Left forelimb (tissue), 1 donor: ENCODE measurements around the gene COL16A1.

Experiments used
- DNase-seq: peaks from one replicate; pipeline ENCODE4 v3.0.0-alpha.2; 2018; ENCODE audit warnings: low spot score

The COL16A1 gene

DNA sequence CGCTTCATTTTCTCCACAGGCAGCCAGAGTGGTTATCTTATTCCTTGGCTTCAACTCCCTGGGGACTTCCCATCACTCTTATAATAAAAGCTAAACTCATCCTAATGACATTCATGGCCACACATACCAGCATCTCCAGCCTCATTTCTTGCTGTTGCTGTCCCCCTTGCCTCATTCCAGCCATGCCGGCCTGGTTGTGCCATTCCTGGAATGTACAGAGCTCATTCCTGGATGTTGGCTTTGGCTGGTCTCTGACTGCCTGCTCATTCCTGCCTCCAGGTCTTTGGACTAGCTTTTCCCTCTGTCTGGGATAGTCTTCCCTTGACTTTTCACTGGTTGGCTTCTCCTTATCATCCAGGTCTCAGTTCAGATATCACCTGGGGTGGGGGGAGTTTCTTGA is 56.7 kb downstream of the COL16A1 start:
- DNase-seq = no peak

DNA sequence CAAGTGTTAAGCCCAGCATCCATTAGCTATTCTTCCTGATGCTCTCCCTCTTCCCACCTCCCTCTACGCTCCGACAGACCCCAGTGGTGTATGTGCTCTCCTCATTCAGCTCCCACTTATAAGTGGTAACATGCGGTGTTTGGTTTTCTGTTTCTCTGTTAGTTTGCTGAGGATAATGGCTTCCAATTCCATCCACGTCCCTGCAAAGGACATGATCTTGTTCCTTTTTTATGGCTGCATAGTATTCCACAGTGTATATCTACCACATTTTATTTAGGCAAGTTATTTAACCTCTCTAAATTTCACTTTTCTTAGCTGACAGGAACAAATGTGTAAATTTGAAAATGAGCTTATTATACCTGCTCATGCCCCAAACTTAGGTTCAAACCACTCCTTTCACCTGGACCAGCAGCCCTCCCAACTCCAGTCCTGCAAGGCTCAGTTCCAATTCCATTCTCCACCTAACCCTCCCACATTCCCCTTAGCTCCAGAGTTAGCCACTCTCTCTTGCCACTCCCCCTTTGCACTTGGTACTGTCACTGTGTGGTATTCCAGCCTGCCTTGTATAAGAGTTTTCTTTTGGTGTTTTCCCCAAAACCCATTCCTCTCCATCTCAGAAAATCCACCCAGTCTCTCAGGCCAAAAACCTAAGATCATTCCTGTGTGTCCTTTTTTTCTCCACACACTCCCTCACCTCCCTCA is 57.4 kb downstream of the COL16A1 start:
- DNase-seq = no peak

DNA sequence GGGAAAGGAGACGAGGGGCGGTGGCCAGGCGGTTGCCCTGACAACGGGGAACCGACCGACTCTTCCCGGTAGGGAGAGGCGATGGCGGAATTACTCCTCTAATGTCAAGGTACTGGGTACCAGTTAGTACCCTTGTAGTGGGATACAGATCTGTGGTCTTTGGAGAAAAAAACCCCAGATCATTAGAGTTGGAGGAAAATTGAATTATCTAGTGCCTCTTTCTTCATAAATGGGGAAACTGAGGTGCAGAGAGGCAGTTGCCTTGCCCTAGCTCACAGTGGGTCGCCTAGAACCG is 58.6 kb downstream of the COL16A1 start:
- no peak for DNase-seq

DNA sequence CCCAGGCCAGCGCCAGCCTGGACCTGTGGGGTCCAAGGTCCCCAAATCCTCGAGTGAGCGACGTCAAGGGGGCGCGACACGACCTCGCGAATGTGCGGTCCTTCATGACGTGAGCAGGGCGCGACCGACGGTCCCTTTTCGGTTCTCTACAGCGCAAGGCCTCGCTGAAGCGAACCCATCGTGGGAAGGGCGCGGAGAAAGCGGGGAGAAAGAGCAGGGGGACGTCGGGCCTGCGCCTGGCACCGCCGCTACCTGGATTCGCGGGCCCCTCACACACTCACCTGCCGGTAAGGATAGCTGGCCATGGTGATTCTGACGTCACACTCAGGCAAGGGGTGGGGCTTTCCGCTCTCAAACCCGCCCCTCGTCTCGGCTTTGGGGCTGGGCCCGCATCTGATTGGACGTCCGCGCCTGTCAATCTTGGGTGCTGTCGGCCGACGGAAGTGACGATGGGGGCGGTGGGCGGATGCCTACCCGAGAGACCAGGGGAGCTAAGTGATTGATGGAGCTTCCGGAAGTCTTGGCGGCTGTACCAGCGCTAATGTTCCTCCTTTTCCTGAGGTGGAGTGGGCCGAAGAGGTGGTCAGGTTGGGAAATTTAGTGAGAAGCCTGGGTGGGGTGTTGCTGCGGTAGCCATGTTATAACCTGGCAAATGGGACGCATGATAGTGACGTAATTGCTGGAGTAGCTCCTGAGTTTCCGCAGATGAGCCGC is 59.1 kb downstream of the COL16A1 start, which contains the start of gene PEF1:
PEF1 (minus strand) TSS at position 317 of the 714 bp plus-strand sequence; CDS start at position 305, 12 bp downstream.
- DNase-seq = peak; percentile 100

DNA sequence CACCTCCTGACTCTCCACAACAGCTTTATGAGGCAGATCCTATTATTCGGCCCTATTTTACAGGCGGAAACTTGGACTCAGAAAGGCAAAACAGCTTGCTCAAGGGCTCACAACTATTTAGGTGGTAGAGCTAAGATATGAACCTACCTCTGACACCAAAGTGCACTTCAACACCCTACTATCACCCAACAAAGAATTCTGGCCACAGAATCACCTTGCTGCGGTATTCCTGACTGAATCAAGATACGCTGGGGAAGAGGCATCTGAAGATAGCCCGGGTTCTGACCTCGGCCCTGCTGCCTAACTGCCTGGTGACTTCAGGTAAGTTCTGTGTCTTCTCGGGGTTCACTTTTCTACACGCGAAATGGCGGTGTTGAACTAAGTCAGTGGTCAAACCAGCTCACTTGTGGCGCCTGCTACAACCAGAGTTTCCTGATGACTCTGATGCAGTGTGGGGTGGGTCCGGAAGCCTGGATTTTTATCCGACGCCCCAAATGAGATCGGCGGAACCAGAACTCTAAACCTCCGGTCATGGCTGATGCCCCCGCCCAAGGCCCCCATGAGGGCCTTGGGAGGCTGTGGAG is 59.7 kb downstream of the COL16A1 start:
- DNase-seq = no peak

DNA sequence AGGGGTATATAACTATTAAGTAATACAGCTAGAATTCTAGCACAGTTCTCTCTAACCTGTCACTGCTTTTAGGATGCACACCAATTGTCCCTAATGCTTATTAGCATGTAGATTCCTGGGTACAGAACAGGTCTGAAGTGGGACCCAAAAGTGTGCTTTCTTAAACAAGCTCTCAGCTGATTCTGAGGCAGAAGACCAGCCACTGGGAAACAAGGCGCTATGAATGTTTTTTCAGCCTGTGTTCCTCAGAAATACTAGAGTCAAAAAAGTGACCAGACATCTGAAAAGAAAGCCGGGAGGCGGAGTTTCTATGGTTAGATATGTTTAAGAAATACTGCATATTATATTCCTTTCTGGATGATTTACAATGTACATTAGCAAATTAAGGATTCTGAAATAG is 60.9 kb downstream of the COL16A1 start:
- no peak for DNase-seq

DNA sequence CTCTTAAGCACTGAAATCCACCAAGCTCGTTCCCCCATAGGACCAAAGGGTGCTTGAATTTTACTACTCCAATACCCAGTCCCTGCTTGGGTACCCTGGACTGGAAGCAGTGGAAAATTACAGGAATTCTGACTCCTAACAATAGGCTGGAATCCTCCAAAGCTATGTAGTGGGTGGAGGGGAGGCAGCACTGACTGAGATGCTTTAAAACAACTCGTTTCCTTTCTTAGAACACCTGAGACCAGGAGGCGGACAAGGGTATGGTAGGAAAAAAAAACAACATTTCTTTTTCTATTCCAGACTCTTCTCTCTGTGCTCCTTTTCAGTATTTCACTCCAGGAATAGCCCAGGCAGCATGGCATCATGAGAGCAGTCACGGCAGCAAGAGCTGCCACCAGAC is 61.5 kb downstream of the COL16A1 start:
- no peak for DNase-seq

DNA sequence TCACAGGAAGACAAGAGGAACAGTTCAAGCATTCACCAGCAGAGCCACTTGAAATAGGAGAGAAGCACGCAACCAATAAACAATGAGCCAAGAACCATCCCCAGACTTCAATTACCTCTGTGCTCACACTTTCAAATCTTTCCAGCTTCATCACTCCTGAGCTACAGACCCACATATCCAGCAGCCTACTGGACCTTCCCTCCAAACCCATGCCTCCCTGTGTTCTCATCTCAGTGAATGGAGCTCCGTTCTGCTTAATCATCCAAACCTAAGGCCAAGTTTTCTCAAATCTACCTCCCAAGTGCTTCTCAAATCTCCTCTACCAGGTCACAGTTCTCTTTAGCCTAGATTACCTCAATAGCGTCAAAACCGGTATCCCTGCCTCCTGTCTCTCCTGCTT is 62.9 kb downstream of the COL16A1 start:
- DNase-seq = no peak

DNA sequence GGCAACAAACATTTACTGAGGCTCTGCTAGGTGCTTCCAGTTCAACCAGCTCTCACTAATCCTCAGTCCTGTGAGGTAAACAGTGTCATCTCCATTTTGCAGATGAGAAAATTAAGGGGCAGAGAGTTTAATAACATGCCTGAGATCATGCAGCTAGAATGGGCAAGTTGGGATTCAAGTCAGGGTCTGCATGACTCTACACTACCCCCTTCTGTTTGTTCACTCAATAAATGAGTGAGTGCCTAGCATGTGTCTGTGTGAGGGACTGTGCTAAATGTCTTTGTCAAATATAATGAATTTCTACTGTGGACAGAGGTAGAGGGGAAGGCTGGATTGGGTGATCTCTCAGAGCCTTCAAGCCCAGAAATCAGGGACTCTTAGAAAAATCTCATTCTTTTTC is 63.6 kb downstream of the COL16A1 start:
- DNase-seq = no peak

DNA sequence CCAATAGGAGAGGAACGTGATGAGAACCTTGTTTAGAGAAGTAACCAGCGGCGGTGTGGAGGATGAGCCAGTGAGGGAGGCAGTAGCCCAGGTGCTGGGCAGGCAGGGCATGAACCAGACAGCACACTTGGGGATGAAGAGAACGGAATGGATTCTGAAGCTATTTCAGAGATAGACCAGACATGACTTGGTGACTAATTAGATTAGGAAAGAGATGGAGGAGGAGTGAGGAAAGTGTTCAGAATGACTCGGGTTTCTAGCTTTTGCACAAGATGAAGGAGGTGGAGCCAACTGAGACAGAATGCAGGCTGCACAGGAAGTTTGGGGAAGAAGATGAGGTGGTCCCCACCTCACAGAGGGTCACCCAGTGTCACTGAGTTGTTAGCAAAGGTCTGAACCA is 64.3 kb downstream of the COL16A1 start:
- DNase-seq = no peak

DNA sequence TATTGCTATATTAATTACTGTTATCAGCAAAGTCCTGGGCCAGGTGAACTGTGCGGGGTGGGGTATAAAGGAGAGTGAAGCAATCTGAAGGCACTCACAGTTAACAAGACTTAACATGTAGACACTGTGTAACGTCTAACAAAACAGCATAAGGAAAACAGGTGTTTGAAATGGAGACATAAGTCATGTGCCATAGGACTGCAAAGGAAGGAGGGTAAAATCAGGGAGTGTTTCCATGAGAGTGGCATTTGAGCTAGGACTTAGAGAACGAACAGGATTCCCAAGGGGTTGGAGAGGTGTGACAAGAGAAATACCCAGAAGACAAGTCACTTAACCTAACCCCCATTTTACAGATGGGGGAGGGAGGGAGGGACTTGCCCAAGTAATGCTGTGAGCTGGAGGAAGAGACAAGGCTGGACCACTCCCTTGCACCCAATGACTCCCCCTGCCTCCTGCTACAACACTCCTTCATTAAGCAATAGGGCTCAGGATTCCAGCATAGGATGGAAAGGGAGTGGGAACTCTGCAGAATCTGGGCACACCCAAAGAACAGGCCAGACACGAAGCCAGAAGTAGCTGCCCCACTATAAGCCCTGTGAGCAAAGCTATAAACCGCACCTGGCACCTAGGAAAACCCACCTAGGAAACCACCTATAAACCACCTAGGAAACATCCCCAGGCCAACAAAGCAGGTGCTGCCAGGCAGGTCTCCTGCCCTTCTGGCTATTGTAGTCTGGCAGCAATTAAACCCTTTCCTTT is 65.7 kb downstream of the COL16A1 start:
- DNase-seq = no peak

DNA sequence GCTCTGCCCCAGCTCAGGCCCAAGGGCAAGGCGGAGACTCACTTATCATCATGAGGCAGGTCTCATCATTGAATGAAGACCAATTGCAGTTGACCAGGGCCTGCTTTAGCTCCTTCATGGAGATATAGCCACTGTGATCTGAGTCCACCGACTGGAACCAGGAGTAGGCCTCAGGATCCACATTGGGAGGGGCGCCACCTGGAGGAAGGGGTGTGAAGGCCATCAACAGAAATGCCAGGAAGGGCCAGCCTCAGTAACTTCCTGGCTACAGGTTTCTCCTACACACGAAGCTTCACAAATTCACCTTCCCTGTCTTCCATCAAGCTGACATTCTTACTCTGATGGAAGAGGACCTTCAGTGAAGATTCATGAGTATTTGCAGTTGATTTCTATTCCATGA is 70.7 kb downstream of the COL16A1 start:
- no peak for DNase-seq

DNA sequence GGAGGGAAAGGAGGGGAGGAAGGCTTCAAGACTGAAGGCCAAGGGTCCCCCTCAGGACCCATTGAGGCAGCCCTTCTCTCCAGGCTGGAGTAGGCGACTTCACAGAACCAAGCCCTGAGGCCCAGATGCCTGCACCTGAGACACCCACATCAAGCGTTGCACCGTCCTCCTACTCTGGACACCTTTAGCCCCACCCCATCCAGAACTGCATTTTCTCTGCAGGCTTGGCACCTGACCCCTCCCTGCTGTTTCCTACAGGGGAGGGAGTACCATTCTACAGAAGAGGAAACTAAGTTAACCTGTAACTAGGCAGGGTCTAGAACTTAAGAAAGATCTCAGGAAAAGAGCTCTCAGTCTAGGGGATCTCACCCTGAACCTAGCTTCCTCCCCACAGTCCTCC is 71.2 kb downstream of the COL16A1 start:
- DNase-seq = no peak

DNA sequence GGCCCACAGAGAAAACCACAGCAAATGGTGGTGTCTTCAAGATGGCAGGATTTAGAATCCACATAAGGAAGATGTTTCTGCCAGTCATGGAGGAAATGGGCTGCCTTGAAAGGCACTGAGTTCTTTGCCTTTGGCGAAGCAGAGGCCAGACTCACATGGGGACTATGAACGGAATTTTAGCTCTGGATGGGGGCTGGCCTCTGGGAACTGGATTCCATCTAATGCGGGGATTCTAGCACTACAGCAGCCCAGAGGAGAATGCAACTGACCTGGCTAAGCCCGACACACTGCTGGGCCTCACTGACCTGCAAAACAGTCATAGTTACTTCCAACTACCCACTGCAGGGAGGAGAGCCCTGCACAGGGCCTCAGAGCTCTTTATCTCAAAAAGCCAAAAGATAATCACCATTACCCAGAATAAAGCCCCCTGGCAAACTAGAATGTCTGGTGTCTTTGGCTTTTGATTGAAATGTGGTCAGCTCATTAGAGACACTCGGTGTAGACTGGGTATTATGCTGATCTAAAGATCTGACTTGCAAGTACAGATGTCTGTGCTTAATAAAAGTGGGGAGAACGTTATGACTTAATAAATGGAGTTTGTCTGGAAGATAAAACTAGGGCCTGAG is 74.8 kb downstream of the COL16A1 start:
- no peak for DNase-seq

DNA sequence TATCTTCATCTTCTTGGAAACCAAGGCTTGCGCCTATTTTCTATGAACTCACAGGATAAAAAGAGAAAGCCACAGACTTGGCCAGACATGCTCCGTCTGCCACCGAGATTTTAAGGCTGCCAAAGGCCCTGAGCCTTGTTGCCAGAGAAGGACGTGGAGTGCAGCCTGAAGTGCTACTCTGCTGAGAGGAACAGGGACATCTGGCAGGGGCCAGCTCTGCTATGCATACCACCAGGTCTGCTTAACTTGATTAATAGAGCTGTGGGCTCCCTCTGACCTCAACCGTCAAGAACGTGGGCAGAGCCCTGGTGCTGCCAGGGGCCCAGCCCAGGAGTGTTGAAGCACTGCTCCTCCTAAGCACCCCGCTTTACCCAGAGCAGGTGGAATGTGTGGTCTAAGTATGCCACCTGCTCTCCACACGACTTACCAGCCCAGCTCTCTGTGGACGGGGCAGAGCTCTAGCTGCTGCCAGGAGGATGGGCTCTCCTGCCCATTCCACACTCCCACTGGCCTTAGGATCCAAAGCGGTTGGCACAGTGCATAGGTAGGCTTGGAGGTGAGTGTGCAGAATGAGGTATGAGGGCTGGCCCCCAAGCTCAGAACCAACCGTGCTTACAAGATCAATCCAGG is 75.8 kb downstream of the COL16A1 start:
- no peak for DNase-seq

DNA sequence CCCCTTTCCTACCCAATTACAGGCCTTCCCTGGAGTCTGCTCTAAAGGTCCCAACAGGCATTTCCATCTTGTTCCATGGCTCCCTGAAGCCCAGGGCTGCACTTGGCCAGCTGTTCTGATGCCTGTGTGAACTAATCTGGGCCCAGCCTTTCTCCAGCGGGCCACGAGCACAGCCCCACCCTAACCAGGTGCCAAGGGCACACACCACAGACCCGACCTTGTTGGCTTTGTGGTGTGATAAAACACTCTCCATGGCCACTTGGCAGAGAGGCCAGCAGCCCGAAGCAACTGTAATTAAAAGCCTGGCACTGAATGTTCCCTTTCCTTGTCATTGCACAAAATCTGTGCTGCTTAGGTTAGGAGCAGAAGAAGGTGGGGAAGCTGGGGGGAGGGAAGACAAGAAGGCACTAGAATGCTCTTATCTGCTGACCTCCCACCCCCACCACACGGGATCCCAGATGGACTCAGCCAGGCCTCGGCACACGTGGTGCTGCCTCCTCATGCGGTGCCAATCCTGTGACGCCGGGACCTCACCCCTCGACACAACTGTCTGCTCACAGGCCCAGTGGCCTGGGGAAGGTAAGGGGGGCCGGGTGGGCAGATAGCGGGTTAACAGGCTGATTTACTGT is 76.4 kb downstream of the COL16A1 start:
- no peak for DNase-seq

DNA sequence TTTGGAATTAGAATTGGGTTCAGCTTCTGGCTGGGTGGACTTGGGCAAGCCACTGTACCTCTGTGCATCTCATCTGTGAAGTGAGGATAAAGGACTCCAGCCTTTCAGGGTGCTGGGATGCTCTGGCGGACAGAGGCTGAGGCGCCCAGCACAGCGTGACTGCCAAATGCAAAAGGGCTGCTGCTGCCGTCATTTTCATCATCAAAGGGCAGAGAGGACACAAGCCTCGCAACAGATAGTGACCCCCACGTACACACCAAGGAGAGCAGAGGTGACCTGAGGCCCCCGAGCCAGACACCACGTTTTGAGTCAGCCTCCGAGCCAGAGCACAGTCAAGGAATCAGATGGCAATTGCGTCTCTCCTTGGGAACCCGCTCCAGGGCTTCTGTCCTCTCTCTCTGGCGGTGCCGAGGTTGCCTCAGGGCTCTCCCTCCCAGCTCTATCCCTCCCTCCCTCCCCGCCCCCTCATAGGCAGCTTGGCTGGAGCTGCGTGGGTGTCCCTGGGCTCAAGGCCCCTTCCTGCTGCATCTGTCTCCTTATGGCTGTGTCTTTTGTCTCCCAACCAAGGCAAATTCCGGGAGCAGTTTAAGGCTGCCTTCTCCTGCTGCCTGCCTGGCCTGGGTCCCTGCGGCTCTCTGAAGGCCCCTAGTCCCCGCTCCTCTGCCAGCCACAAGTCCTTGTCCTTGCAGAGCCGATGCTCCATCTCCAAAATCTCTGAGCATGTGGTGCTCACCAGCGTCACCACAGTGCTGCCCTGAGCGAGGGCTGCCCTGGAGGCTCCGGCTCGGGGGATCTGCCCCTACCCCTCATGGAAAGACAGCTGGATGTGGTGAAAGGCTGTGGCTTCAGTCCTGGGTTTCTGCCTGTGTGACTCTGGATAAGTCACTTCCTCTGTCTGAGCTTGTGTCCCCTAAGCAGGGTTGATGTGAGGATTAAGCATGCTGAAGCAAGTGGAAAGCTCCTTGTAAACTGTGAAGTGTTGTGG is 77.3 kb downstream of the COL16A1 start:
- DNase-seq = no peak

DNA sequence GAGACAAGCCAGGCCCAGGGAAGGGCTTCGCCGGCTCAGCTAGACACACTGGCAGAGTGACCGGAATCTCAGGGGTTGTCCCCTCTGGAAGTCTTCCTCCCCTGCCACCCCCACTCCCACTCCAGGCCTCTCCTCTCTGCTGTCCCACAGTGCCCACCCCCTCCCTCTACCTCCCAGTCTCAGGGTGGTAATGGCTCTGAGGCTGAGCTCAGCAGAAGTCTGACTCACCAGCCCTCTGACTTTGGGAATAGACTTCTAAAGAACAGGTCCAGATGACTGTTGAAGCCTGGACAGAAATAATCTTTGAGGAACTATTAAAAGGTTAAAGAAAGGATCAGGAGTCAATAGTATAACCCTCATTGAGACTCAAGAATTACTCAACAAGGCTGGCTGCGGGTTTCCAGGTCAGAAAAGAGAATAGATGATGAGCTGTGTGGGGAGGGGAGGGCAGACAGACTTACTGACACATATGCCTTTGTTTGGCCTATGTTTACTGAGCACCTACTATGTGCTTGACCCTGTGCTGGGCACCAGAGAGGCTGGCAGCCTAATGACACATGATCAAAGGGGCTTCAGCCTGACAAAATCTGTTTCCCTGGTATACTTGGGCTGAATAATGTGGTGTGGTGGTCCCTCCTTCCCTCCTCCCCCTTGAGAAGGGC is 78.1 kb downstream of the COL16A1 start:
- no peak for DNase-seq

DNA sequence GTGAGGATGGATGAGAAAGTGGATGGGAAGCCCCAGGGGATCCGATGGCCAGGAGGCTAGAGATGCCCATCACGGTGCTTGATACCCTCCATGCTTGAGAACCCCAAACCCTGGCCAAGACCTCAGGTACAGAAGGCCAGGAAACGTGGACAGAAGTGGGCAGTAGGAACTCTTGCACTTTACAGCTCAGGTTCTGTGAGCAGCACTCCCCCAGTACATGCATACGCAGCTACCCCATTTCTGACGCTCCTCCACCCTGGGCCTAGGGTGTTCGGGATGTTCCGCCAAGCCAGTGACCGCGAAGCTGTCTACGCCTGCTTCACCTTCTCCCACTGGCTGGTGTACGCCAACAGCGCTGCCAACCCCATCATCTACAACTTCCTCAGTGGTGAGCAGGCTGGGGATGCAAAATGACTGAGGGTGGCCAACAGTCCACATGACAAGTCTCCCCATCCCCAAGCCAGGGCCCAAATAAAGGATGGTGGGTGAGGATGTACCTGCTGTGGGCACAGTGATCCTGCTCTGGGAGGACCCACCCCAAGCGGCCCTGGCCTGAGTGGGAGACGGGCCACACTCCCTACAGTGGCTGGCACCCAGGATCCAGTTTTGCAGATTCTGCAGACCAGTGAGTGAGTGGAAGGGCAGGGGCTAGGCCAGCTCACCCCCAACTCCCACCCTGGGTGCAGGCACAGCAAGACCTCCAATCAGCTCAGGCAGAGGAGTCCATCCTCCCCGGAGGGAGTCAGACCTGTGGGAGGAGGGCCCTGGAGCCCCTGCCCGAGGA is 78.9 kb downstream of the COL16A1 start:
- DNase-seq = no peak
